H1 (cell line): ENCODE data around the gene GRIK4. TPM values are rescaled to one million over a fixed set of nuclear protein-coding genes. Genes with fewer than 3 reads are reported as not detected.
A peak's percentile ranks its signal among the peaks of the same experiment; 100 is the strongest.

Experiments
- CTCF ChIA-PET: fragments of 300-600 bp; sonication (Branson Sonifier 250); formaldehyde crosslinking; loops from one replicate; lab custom pipeline; 2021; ENCODE audit not compliant: partially characterized antibody; lab: Charles Lee
- POLR2A ChIA-PET: fragments of 300-600 bp; sonication (Branson Sonifier 250); formaldehyde crosslinking; loops from one replicate; lab custom pipeline; 2021; ENCODE audit warnings: inconsistent platforms; ENCODE audit not compliant: partially characterized antibody; lab: Charles Lee
- DNase-seq, 2 experiments: peaks; one replicate each; pipeline versions ENCODE4 v3.0.0 to v3.0.0-alpha.2; 2010 to 2022; ENCODE audit warnings: low spot score in 2 of 2, low read depth in 1 of 2, mixed read lengths in 1 of 2
- FAIRE-seq: peaks from 2 replicates; lab custom pipeline; 2011; peaks lifted over from hg19 to GRCh38; lab: Jason Lieb, UNC
- H2AFZ ChIP-seq: 2 replicates; pipeline ENCODE4 v1.8.1; 2012; ENCODE audit warnings: low read length, inconsistent platforms
- H2AK5ac ChIP-seq: 2 replicates; pipeline ENCODE4 v1.6.1; 2013; ENCODE audit warnings: low read depth, low read length
- H2BK120ac ChIP-seq: replicated peaks from 2 replicates; pipeline ENCODE3; 2013; ENCODE audit warnings: low read depth, low read length, inconsistent platforms
- H2BK12ac ChIP-seq: 2 replicates; pipeline ENCODE4 v1.6.1; 2013; ENCODE audit warnings: low read depth, low read length
- H2BK15ac ChIP-seq: 2 replicates; pipeline ENCODE4 v1.6.1; 2013; ENCODE audit warnings: low read length
- H2BK20ac ChIP-seq: 2 replicates; pipeline ENCODE4 v1.6.1; 2013; ENCODE audit warnings: low read length
- H2BK5ac ChIP-seq: 2 replicates; pipeline ENCODE4 v1.6.1; 2013; ENCODE audit warnings: low read depth, low read length
- H3K14ac ChIP-seq: 2 replicates; pipeline ENCODE4 v1.6.1; 2013; ENCODE audit warnings: inconsistent platforms; ENCODE audit not compliant: insufficient read length
- H3K18ac ChIP-seq: 2 replicates; pipeline ENCODE4 v1.6.1; 2013; ENCODE audit warnings: low read length; ENCODE audit errors: extremely low read depth
- H3K23ac ChIP-seq: 2 replicates; pipeline ENCODE4 v1.6.1; 2013; ENCODE audit warnings: inconsistent platforms; ENCODE audit not compliant: insufficient read length
- H3K23me2 ChIP-seq: 2 replicates; pipeline ENCODE4 v1.6.1; 2013; ENCODE audit warnings: low read depth, low read length
- H3K27ac ChIP-seq: 2 replicates; pipeline ENCODE4 v1.6.1; 2011; ENCODE audit warnings: low read depth, low read length, inconsistent platforms
- H3K27me3 ChIP-seq, 4 experiments: replicated peaks in 1 of 4; 1 replicate in 1 of 4; 2 replicates in 3 of 4; pipeline versions ENCODE4 v1.6.1 to v1.8.1; 2011 to 2013; ENCODE audit warnings: low read length in 3 of 4, mild to moderate bottlenecking in 3 of 4, inconsistent platforms in 2 of 4, mixed read lengths in 2 of 4, moderate library complexity in 1 of 4; ENCODE audit not compliant: control insufficient read depth in 3 of 4, insufficient read depth in 3 of 4; ENCODE audit errors: extremely low read depth in 1 of 4
- H3K36me3 ChIP-seq, 4 experiments: 2 replicates each; pipeline versions ENCODE4 v1.6.1 to v1.8.1; 2011 to 2013; ENCODE audit warnings: mild to moderate bottlenecking in 4 of 4, low read length in 3 of 4, moderate library complexity in 2 of 4, control low read depth in 1 of 4, inconsistent platforms in 1 of 4; ENCODE audit not compliant: insufficient read depth in 4 of 4, control insufficient read depth in 2 of 4
- H3K4ac ChIP-seq: replicated peaks from 2 replicates; pipeline ENCODE3; 2013; ENCODE audit warnings: low read length, low read depth, mixed read lengths, inconsistent platforms; ENCODE audit not compliant: insufficient read length
- H3K4me1 ChIP-seq, 4 experiments: replicated peaks in 1 of 4; 1 replicate in 1 of 4; 2 replicates in 3 of 4; pipeline versions ENCODE4 v1.6.1 to v1.8.1; 2011 to 2013; ENCODE audit warnings: low read length in 3 of 4, inconsistent platforms in 2 of 4, mixed read lengths in 1 of 4; ENCODE audit not compliant: insufficient read depth in 4 of 4, control insufficient read depth in 3 of 4
- H3K4me2 ChIP-seq, 2 experiments: 2 replicates each; pipeline versions ENCODE4 v1.6.1 to v1.8.1; 2011 to 2013; ENCODE audit warnings: low read depth in 2 of 2, low read length in 2 of 2, control low read depth in 1 of 2, inconsistent platforms in 1 of 2, mild to moderate bottlenecking in 1 of 2; ENCODE audit not compliant: insufficient read depth in 1 of 2
- H3K4me3 ChIP-seq, 4 experiments: fragments of 200-600, 300-600 bp in 1 of 4; sonication (generic), shearing (Covaris generic), sonication (Bioruptor Twin) in 1 of 4; 2 replicates each; pipeline versions ENCODE4 v1.5.1 to v1.8.1; 2011 to 2016; ENCODE audit warnings: low read length in 4 of 4, low read depth in 3 of 4, control low read depth in 2 of 4, inconsistent platforms in 2 of 4, mild to moderate bottlenecking in 2 of 4, mixed read lengths in 1 of 4, moderate library complexity in 1 of 4; ENCODE audit not compliant: insufficient read depth in 2 of 4; ENCODE audit errors: extremely low read depth in 1 of 4
- H3K56ac ChIP-seq: replicated peaks from 2 replicates; pipeline ENCODE3; 2013; ENCODE audit warnings: low read depth, mild to moderate bottlenecking, mixed read lengths, low read length, inconsistent platforms; ENCODE audit not compliant: insufficient read length
- H3K79me1 ChIP-seq: 2 replicates; pipeline ENCODE4 v1.6.1; 2013; ENCODE audit warnings: low read depth, low read length, control low read depth
- H3K79me2 ChIP-seq, 2 experiments: 2 replicates each; pipeline versions ENCODE4 v1.6.1 to v1.8.1; 2012 to 2013; ENCODE audit warnings: low read length in 2 of 2, mild to moderate bottlenecking in 2 of 2, inconsistent platforms in 1 of 2; ENCODE audit not compliant: insufficient read depth in 2 of 2, control insufficient read depth in 1 of 2
- H3K9ac ChIP-seq, 4 experiments: replicated peaks in 1 of 4; 1 replicate in 1 of 4; 2 replicates in 3 of 4; pipeline versions ENCODE4 v1.6.1 to v1.8.1; 2011 to 2013; ENCODE audit warnings: low read depth in 3 of 4, low read length in 3 of 4, control low read depth in 2 of 4, mild to moderate bottlenecking in 2 of 4, moderate library complexity in 2 of 4, inconsistent platforms in 1 of 4; ENCODE audit errors: extremely low read depth in 1 of 4
- H3K9me3 ChIP-seq, 2 experiments: 2 replicates each; pipeline versions ENCODE4 v1.6.1 to v1.8.1; 2012 to 2013; ENCODE audit warnings: mild to moderate bottlenecking in 2 of 2, moderate library complexity in 2 of 2, control low read depth in 1 of 2, inconsistent platforms in 1 of 2, low read depth in 1 of 2, low read length in 1 of 2, mixed read lengths in 1 of 2; ENCODE audit not compliant: insufficient read depth in 2 of 2
- H4K20me1 ChIP-seq, 2 experiments: replicated peaks in 1 of 2; 2 replicates each; pipeline versions ENCODE3 to v1.8.1; 2011 to 2013; ENCODE audit warnings: inconsistent platforms in 2 of 2, low read length in 2 of 2, mild to moderate bottlenecking in 1 of 2; ENCODE audit not compliant: insufficient read depth in 2 of 2, control insufficient read depth in 1 of 2
- H4K5ac ChIP-seq: 2 replicates; pipeline ENCODE4 v1.6.1; 2013; ENCODE audit warnings: low read length, low read depth, mixed read lengths, inconsistent platforms; ENCODE audit not compliant: insufficient read length
- H4K8ac ChIP-seq: 2 replicates; pipeline ENCODE4 v1.8.0; 2013; ENCODE audit warnings: mild to moderate bottlenecking, moderate library complexity, low read length, inconsistent platforms; ENCODE audit not compliant: insufficient read depth; ENCODE audit errors: extremely low read depth
- H4K91ac ChIP-seq: replicated peaks from 2 replicates; pipeline ENCODE3; 2013; ENCODE audit warnings: low read length, mixed read lengths, inconsistent platforms; ENCODE audit not compliant: insufficient read length
- KDM5A ChIP-seq: fragments of 200-600 bp; IDR thresholded peaks from 2 replicates; pipeline ENCODE4 v1.7.1; 2012; ENCODE audit warnings: mild to moderate bottlenecking, low read length, inconsistent platforms, mixed read lengths
- POLR2AphosphoS5 ChIP-seq: IDR thresholded peaks from 2 replicates; pipeline ENCODE4 v1.6.1; 2011; ENCODE audit warnings: low read depth, low read length
- TCF12 ChIP-seq: IDR thresholded peaks from 2 replicates; pipeline ENCODE4 v1.6.1; 2011; ENCODE audit warnings: low read depth, mild to moderate bottlenecking, low read length
- WGBS, 2 experiments: shearing (Covaris generic) in 1 of 2; methylation state at CpG; one replicate each; pipeline versions ENCODE4 v1.1.6 to v1.1.7; 2013 to 2015; ENCODE audit warnings: low lambda C conversion rate in 2 of 2, mixed read lengths in 2 of 2, inconsistent platforms in 1 of 2, low coverage in 1 of 2, missing lambda C conversion rate in 1 of 2; ENCODE audit not compliant: insufficient replicate concordance in 2 of 2, insufficient coverage in 1 of 2, insufficient read length in 1 of 2; ENCODE audit errors: extremely low coverage in 1 of 2, missing lambda C conversion rate in 1 of 2; 5-methylcytosine and 5-hydroxymethylcytosine counted together
- polyA plus RNA-seq, 7 experiments: library from polyadenylated mRNA; depleted of rRNA in 3 of 7; stranded (reverse) in 5 of 7; unstranded in 2 of 7; fragments of >200 nt in 5 of 7; fragments of 200-250 nt in 2 of 7; gene quantifications; 1 replicate in 5 of 7; 2 replicates in 1 of 7; 4 replicates in 1 of 7; pipeline versions ENCODE4 v1.2.1 to v1.2.3, GENCODE V29; 2011 to 2013; ENCODE audit warnings: missing spikeins in 2 of 7, mixed read lengths in 2 of 7
- total RNA-seq: library from RNA; stranded (reverse); fragmentation: NEBNext Ultra II Directional; extraction: Animal tissue kit (Norgen Biotek cat#: 25700); gene quantifications from 2 replicates; pipeline ENCODE4 v1.2.1, GENCODE V29; 2021

Gene GRIK4
- total and polyA plus RNA-seq, 2 of the 8 experiments (the other 6 are each of a cell fraction or from before 2014, with no cell fraction given) = 1.2 to 2.9 TPM

DNA sequence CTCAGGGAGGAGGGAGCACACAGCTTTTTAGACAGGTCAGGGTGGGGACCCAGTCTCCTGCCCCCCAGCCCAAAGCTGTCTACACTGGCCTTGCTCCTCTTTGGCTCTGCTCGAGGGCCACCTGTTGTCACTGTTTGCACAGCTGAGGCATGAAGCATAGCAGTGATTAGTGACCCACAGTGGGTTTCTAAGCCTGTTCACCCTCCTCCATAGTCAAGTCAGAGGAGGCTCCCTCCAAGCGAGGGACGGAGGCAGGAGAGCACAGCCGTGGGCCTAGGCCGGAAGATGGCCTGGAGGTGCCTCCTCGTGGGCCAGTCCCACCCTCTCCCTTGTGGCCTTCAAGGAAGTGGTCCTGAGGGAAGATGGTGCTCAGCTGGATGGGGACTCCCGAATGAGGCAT, 241.1 kb downstream of the GRIK4 start:
- Histone ChIP-seq H3K4ac (no peak overlapping the region), H2AK5ac (no peak overlapping the region), H4K8ac (no peak overlapping the region), H3K79me2 (no peaks in the 10 kb centered on the region), H3K18ac (no peak overlapping the region; the same call in 1 of the 2 replicates), H2BK120ac (no peak overlapping the region), H3K79me1 (no peaks in the 10 kb centered on the region), H3K14ac (no peak overlapping the region), H3K36me3 (no peaks in the 10 kb centered on the region), H4K91ac (no peak overlapping the region), H2BK5ac (no peak overlapping the region), H2BK15ac (0 out of 2 replicates have a peak overlapping the region, but pooled peaks have one; percentile 46), H2BK20ac (no peak overlapping the region), H3K4me2 (no peak overlapping the region), H3K27me3 (peaks cover 0 to 2% (median 0%) of the 10 kb centered on the region in 4 experiments; a peak in 1 of 7 replicates), H3K23me2 (no peaks in the 10 kb centered on the region), H3K23ac (no peak overlapping the region), H4K5ac (no peak overlapping the region), H4K20me1 (no peaks in the 10 kb centered on the region), H3K9ac (no peak overlapping the region), H3K4me3 (no peak overlapping the region), H2AFZ (no peak overlapping the region), H2BK12ac (no peak overlapping the region), H3K27ac (no peak overlapping the region), H3K4me1 (peaks cover 0 to 10% (median 4%) of the 10 kb centered on the region in 4 experiments; a peak in 4 of 7 replicates), H3K9me3 (no peaks in the 10 kb centered on the region), H3K56ac (no peak overlapping the region)
- 92% methylated on average over 7 of the region's 7 CpGs; no CpG with 5 or more reads in 1 of the 2 experiments for WGBS, 2 experiments
- FAIRE-seq (no peak), DNase-seq (no peak)
- POLR2A ChIA-PET = interaction anchor here (1.4 kb wide), 1 partner anchor 9 kb away, joined by 3 read pairs; no protein-coding TSS in a partner anchor
- CTCF ChIA-PET = interaction anchor here (0.7 to 2.1 kb wide), 6 partner anchors 38 to 242 kb away, joined by 3 to 10 read pairs (median 4); no protein-coding TSS in a partner anchor
- peak; percentile 80 for TF ChIP-seq POLR2AphosphoS5
- TF ChIP-seq TCF12 = peak; percentile 99
- TF ChIP-seq KDM5A = no peak
